ENCODE measurements around the gene C11orf42.
"Not testable (repeated sequence)": the region's sequence is repeated elsewhere in the genome, so short reads cannot be mapped to it uniquely, and the experiment has no call there.

The C11orf42 gene

DNA sequence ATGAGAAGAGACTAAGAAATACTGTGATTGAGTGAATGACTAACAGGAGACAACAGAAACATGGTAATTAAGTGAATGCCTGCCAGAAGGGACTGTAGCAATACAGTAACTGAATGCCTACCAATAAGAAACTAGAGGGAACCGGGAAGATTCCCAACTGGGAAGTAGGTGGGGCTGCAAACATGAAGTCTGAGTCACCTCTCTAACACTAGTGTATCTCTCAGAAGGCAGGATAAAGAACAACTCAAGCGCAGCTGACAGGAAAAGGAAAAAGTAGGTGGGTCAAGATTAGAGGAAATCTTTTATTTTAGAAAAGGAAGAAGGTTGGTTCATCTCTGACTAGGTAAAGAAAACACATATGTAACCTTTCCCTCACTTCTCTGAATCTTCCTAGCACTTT, 14.0 kb downstream of the C11orf42 start:
- DNase-seq (ENCODE audit: low read depth in 2 of 2), result no peak

GRCh38 chr11:6223854-6224253, 18.5 kb downstream of the C11orf42 start:
- no peak for DNase-seq (ENCODE audit: low read depth in 2 of 2)

DNA sequence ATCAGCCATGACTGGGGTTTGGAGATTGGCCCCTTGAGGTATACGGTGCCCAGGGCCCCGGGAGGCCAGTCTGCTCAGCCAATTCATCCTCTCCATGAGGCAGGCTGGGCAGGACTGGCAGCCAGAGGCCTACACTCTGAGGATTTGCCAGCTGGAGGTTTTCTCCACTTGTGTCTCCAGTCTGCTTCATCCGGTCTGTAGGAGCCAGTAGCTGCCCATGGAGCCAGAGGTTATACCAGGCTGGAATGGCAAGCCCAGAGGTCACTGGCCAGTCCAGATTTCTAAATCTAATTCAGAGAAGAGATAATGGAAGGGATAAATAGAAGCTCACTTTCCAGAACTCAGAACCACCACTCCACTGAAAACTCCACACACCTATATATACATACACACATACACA, 19.1 kb downstream of the C11orf42 start:
- no peak for DNase-seq (ENCODE audit: low read depth in 2 of 2)

DNA sequence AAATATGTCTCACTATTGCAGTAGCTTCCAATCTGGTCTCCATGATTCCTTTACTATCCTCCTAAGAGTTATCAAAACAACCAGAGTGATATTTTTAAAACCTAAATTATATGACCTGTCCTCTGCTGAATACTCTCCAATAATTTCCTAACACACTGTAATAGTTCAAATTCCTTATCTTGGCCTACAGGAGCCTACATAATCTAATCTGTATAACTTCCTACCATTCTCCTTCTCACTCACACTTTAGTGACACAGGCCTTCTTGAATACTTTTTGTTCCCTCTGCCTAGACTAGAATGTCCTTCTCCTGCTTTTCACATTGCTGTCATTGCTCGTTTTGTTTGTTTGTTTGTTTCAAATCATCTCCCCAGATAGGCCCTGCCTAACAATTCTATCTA, 19.7 kb downstream of the C11orf42 start:
- no peak for DNase-seq (ENCODE audit: low read depth in 2 of 2)

- no peak for DNase-seq (ENCODE audit: low read depth in 2 of 2)
Observed at GRCh38 chr11:6225896-6226295, 20.5 kb downstream of the C11orf42 start.

DNA sequence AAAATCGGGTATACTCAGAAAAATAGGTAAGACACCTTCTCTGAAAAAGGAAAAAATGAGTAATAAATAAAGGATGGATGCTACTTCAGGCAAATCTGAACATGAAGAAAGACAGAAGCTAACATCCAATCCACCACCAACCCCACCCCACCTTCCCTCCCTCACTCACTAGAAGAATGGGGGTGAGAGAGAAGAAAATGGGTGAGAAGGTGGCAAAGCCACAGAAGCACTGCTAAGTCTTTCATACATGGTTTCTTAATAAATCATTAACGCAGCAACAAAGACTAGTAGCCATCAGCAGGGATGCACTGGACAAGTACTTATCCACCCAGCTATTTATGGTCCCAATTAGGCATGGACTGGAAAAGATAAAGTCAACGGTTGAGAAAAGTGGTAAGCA, 23.2 kb downstream of the C11orf42 start:
- DNase-seq (ENCODE audit: low read depth in 2 of 2), result no peak

DNA sequence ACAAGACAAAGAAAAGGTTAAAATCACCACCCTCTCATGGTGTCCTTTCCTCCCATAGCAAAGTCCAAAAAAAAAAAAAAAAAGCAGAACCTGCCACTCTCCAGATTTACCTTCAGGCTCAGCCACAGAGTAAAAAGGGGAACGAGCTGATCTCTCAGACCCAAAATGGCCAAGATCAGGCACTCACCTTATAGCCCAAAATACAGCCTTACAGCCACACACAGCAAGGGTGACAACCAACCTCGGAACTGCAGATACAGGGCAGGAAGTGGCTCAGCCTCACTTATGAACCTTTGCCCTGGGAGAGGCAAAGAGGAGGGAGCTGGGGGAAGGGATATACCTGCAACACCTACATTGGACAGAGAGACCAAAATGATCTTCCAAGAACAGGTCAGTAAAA, 24.6 kb downstream of the C11orf42 start:
- DNase-seq (ENCODE audit: low read depth in 2 of 2), result no peak

- no peak for DNase-seq (ENCODE audit: low read depth in 2 of 2)
Observed at GRCh38 chr11:6232899-6233298, 27.5 kb downstream of the C11orf42 start.

- no peak for DNase-seq (ENCODE audit: low read depth in 2 of 2)
Observed at GRCh38 chr11:6233984-6234386, 28.6 kb downstream of the C11orf42 start.

DNA sequence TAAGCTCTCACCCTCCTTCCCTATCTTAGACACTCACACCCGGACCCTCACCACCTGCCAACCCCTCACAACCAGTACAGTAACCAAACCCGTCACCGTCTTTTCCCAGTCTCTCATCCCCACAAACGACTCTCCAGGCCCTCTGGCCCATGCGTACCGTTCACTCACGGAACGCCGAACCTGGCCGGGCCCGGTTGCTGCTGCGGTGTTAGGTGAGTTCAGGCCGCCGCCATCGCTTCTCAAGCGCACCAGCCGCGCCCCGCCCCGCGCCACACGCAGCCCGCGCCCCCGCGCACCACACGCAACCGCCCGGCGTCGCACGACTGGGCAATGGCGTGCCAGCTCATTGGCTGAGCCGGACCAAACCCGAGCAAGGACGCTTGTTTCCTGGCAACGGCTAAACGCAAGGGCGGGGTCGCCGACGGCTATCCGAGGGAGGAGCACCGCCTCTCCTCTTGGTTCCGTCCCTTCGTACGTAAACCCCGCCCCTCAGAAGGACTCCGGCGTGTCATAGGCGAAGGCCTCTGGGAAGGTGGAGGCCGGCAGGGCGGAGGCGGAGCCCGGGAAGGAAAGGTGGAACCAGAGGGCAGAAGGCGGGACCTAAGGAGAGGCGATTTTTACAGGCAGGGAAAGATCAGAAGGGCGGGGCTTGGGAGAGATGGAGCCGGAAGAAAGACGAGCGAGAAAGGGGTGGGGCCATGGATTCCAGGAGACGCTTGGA, 29.2 kb downstream of the C11orf42 start, which contains the start of gene FHIP1B:
Gene FHIP1B, minus strand, starts transcription at position 250 of the 721 bp plus-strand sequence. CDS start 10,120 bp downstream, outside the sequence.
- peak; percentile 99 for DNase-seq (ENCODE audit: low read depth in 2 of 2)

- DNase-seq (ENCODE audit: low read depth in 2 of 2), result no peak
Observed at GRCh38 chr11:6237266-6237665, 31.9 kb downstream of the C11orf42 start.

- DNase-seq (ENCODE audit: low read depth in 2 of 2), result no peak
Observed at GRCh38 chr11:6237761-6238302, 32.5 kb downstream of the C11orf42 start.

- no peak for DNase-seq (ENCODE audit: low read depth in 2 of 2)
Observed at GRCh38 chr11:6238902-6239301, 33.5 kb downstream of the C11orf42 start, which contains the start of gene CNGA4. Gene CNGA4, plus strand, starts transcription at chr11:6239089. Its CDS starts 118 bp downstream, at chr11:6239207.

- no peak for DNase-seq (ENCODE audit: low read depth in 2 of 2)
Observed at GRCh38 chr11:6240139-6240538, 34.8 kb downstream of the C11orf42 start.

GRCh38 chr11:6240781-6241180, 35.4 kb downstream of the C11orf42 start:
- no peak for DNase-seq (ENCODE audit: low read depth in 2 of 2)

- no peak for DNase-seq (ENCODE audit: low read depth in 2 of 2)
Observed at GRCh38 chr11:6241316-6241715, 36.0 kb downstream of the C11orf42 start.

DNA sequence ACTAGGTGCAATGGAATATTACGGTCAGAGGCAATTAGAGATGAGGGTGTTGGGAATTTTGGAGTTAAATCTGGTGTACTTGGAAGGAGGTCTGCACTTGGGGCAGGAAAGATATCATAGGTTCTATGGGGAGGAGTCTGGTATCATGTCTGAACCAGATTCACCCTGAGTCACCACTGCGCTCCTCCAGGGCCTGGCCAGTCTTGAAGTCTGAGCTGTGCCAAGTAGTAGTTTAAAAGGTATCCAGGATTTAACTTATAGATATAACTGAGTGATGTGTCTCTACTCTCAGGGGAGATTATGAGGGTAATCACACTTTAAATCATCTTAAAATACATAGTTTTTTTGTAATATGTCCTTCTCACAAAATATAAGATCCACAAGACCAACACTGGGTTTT, 40.2 kb downstream of the C11orf42 start:
- no peak for DNase-seq (ENCODE audit: low read depth in 2 of 2)

DNA sequence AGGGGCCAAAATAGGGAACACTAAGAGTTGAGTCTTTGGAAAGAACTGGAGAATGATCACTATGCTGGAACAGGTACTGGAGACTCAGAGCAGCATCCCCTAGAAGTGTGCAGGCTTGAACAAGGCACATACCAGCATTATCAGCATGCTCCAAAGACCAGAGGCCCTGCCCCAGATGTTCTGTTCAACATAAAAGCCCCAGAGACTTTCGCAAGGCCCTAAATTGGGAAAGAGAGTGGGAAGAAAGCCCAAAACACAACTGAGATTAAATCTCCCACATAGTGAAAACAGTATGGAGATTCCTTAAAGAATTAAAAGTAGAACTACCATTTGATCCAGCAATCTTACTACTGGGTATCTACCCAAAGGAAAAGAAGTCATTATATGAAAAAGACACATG, 42.9 kb downstream of the C11orf42 start:
- DNase-seq (ENCODE audit: low read depth in 2 of 2), result no peak

GRCh38 chr11:6248897-6249296, 43.5 kb downstream of the C11orf42 start:
- not testable (repeated sequence) for DNase-seq (ENCODE audit: low read depth in 2 of 2)

- DNase-seq (ENCODE audit: low read depth in 2 of 2), result no peak
Observed at GRCh38 chr11:6249770-6250555, 44.6 kb downstream of the C11orf42 start.

- DNase-seq (ENCODE audit: low read depth in 2 of 2), result peak in 1 of 2 experiments; percentile 55
Observed at GRCh38 chr11:6251120-6251733, 45.9 kb downstream of the C11orf42 start.

- no peak for DNase-seq (ENCODE audit: low read depth in 2 of 2)
Observed at GRCh38 chr11:6251990-6252473, 46.7 kb downstream of the C11orf42 start.
